H9 (cell line): ENCODE results near the gene SLC41A1. TPM values are rescaled to one million over a fixed set of nuclear protein-coding genes. Genes with fewer than 3 reads are reported as not detected.

Source experiments
- DNase-seq: peaks from one replicate; pipeline ENCODE4 v3.0.0-alpha.2; 2017
- H2AFZ ChIP-seq: one replicate; pipeline ENCODE4 v1.6.1; 2013; ENCODE audit warnings: mild to moderate bottlenecking, low read length, control low read depth, moderate library complexity
- H2AK5ac ChIP-seq: 2 replicates; pipeline ENCODE4 v1.6.1; 2013; ENCODE audit warnings: low read length, control low read depth, mixed read lengths; ENCODE audit not compliant: insufficient read length
- H2BK120ac ChIP-seq: one replicate; pipeline ENCODE4 v1.6.1; 2013; ENCODE audit warnings: low read depth, mild to moderate bottlenecking, low read length, control low read depth, inconsistent platforms; ENCODE audit not compliant: poor library complexity, severe bottlenecking
- H2BK12ac ChIP-seq: 2 replicates; pipeline ENCODE4 v1.6.1; 2013; ENCODE audit warnings: low read length, control low read depth, mixed read lengths, low read depth; ENCODE audit not compliant: insufficient read length
- H2BK15ac ChIP-seq: 2 replicates; pipeline ENCODE4 v1.6.1; 2013; ENCODE audit warnings: low read depth, low read length, control low read depth
- H2BK20ac ChIP-seq: one replicate; pipeline ENCODE4 v1.6.1; 2013; ENCODE audit warnings: low read depth, mild to moderate bottlenecking, low read length, control low read depth, inconsistent platforms; ENCODE audit not compliant: poor library complexity, severe bottlenecking
- H2BK5ac ChIP-seq: 2 replicates; pipeline ENCODE4 v1.6.1; 2013; ENCODE audit warnings: low read length, control low read depth, mixed read lengths; ENCODE audit not compliant: insufficient read length
- H3K14ac ChIP-seq: 2 replicates; pipeline ENCODE4 v1.6.1; 2013; ENCODE audit warnings: low read length, control low read depth; ENCODE audit not compliant: insufficient read depth
- H3K18ac ChIP-seq: 2 replicates; pipeline ENCODE4 v1.6.1; 2013; ENCODE audit warnings: low read depth, mild to moderate bottlenecking, mixed read lengths, low read length, control low read depth; ENCODE audit not compliant: insufficient read length
- H3K23ac ChIP-seq: 2 replicates; pipeline ENCODE4 v1.6.1; 2013; ENCODE audit warnings: low read length, control low read depth, mixed read lengths, low read depth; ENCODE audit not compliant: insufficient read length
- H3K23me2 ChIP-seq: 2 replicates; pipeline ENCODE4 v1.6.1; 2013; ENCODE audit warnings: low read depth, mild to moderate bottlenecking, mixed read lengths, low read length, control low read depth; ENCODE audit not compliant: insufficient read length, poor library complexity, severe bottlenecking
- H3K27ac ChIP-seq: 2 replicates; pipeline ENCODE4 v1.5.1; 2013; ENCODE audit warnings: low read length, control low read depth, mixed read lengths, low read depth; ENCODE audit not compliant: insufficient read length
- H3K27me3 ChIP-seq: 2 replicates; pipeline ENCODE4 v1.6.1; 2013; ENCODE audit warnings: low read length, control low read depth, inconsistent platforms; ENCODE audit not compliant: insufficient read depth
- H3K4ac ChIP-seq: 2 replicates; pipeline ENCODE4 v1.6.1; 2013; ENCODE audit warnings: low read depth, mild to moderate bottlenecking, control low read depth, inconsistent platforms, low read length, moderate library complexity
- H3K4me1 ChIP-seq: 2 replicates; pipeline ENCODE4 v1.6.1; 2013; ENCODE audit warnings: low read length, control low read depth, inconsistent platforms; ENCODE audit not compliant: insufficient read depth
- H3K4me2 ChIP-seq: 2 replicates; pipeline ENCODE4 v1.6.1; 2013; ENCODE audit warnings: low read length, control low read depth, mixed read lengths; ENCODE audit not compliant: insufficient read length, insufficient read depth
- H3K56ac ChIP-seq: 2 replicates; pipeline ENCODE4 v1.6.1; 2013; ENCODE audit warnings: low read depth, mild to moderate bottlenecking, mixed read lengths, low read length, control low read depth; ENCODE audit not compliant: insufficient read length
- H3K79me1 ChIP-seq: 2 replicates; pipeline ENCODE4 v1.6.1; 2013; ENCODE audit warnings: low read depth, mild to moderate bottlenecking, moderate library complexity, low read length, control low read depth, inconsistent platforms; ENCODE audit not compliant: insufficient read depth, poor library complexity, severe bottlenecking
- H3K79me2 ChIP-seq: 2 replicates; pipeline ENCODE4 v1.6.1; 2013; ENCODE audit warnings: low read length, control low read depth, inconsistent platforms; ENCODE audit not compliant: insufficient read depth
- H3K9ac ChIP-seq: 2 replicates; pipeline ENCODE4 v1.6.1; 2013; ENCODE audit warnings: low read length, control low read depth, mixed read lengths; ENCODE audit not compliant: insufficient read length; ENCODE audit errors: extremely low read depth
- H3K9me3 ChIP-seq: one replicate; pipeline ENCODE4 v1.6.1; 2013; ENCODE audit warnings: low read depth, low read length, inconsistent platforms; ENCODE audit not compliant: control insufficient read depth
- H3T11ph ChIP-seq: one replicate; pipeline ENCODE4 v1.6.1; 2013; ENCODE audit warnings: mild to moderate bottlenecking, low read length, control low read depth, inconsistent platforms
- H4K20me1 ChIP-seq: one replicate; pipeline ENCODE4 v1.6.1; 2013; ENCODE audit not compliant: control insufficient read depth, insufficient read length, insufficient read depth
- H4K5ac ChIP-seq: 2 replicates; pipeline ENCODE4 v1.6.1; 2013; ENCODE audit warnings: low read depth, mild to moderate bottlenecking, mixed read lengths, low read length, control low read depth; ENCODE audit not compliant: insufficient read length
- H4K8ac ChIP-seq: replicated peaks from 2 replicates; pipeline ENCODE4 v1.6.1; 2013; ENCODE audit warnings: low read length, control low read depth, mixed read lengths, low read depth; ENCODE audit not compliant: insufficient read length
- H4K91ac ChIP-seq: 2 replicates; pipeline ENCODE4 v1.6.1; 2013; ENCODE audit warnings: low read depth, mild to moderate bottlenecking, moderate library complexity, mixed read lengths, low read length, control low read depth; ENCODE audit not compliant: insufficient read length
- H3K27ac Mint-ChIP-seq, 3 experiments: 2 replicates in 2 of 3; 3 replicates in 1 of 3; pipeline ENCODE4 v1.8.0; 2020 to 2021; ENCODE audit warnings: mixed read lengths in 3 of 3, mild to moderate bottlenecking in 1 of 3, moderate library complexity in 1 of 3
- H3K27me3 Mint-ChIP-seq: 2 replicates; pipeline ENCODE4 v1.8.0; 2021; ENCODE audit warnings: low read depth, mild to moderate bottlenecking, moderate library complexity, mixed read lengths
- H3K36me3 Mint-ChIP-seq, 3 experiments: 2 replicates in 2 of 3; 3 replicates in 1 of 3; pipeline ENCODE4 v1.8.0; 2020 to 2021; ENCODE audit warnings: low read depth in 3 of 3, mixed read lengths in 3 of 3; ENCODE audit not compliant: insufficient read depth in 1 of 3
- H3K4me1 Mint-ChIP-seq, 2 experiments: 2 replicates each; pipeline ENCODE4 v1.8.0; 2020; ENCODE audit warnings: mixed read lengths in 2 of 2
- H3K4me3 Mint-ChIP-seq, 2 experiments: 2 replicates in 1 of 2; 3 replicates in 1 of 2; pipeline ENCODE4 v1.8.0; 2020 to 2021; ENCODE audit warnings: mild to moderate bottlenecking in 2 of 2, mixed read lengths in 2 of 2, moderate library complexity in 1 of 2
- H3K9me3 Mint-ChIP-seq, 2 experiments: 2 replicates in 1 of 2; 3 replicates in 1 of 2; pipeline ENCODE4 v1.8.0; 2020; ENCODE audit warnings: mild to moderate bottlenecking in 2 of 2, mixed read lengths in 2 of 2, moderate library complexity in 1 of 2
- WGBS: extraction: QIAGEN DNeasy Blood & Tissue Kit; methylation state at CpG from one replicate; pipeline ENCODE4 v1.1.7; 2013; ENCODE audit warnings: missing lambda C conversion rate, low lambda C conversion rate, mixed read lengths; ENCODE audit not compliant: insufficient read length; ENCODE audit errors: extremely low coverage; 5-methylcytosine and 5-hydroxymethylcytosine counted together
- total RNA-seq: library from RNA; stranded (reverse); gene quantifications from 2 replicates; pipeline ENCODE4 v1.2.1, GENCODE V29; 2021
- TF ChIP-seq, protein P1 (sequence below): fragments of 200-600 bp; sonication (generic); conservative IDR thresholded peaks from 3 replicates; pipeline ENCODE4 v1.8.0; 2021; ENCODE audit warnings: antibody characterized with exemption, mild to moderate bottlenecking

SLC41A1 gene
- total RNA-seq, 1 experiment from 2014 or later, result 18.2 TPM

- H4K20me1 ChIP-seq, result no peaks in the 10 kb centered on the region
- H3K9me3 Mint-ChIP-seq, result no peaks in the 10 kb centered on the region
Observed at GRCh38 chr1:205805082-205805711, 7.8 kb downstream of the SLC41A1 start.

More at GRCh38 chr1:205805082-205805711, 7.8 kb downstream of the SLC41A1 start:
- Histone ChIP-seq H2AK5ac (no peak overlapping the region), H4K91ac (no peak overlapping the region), H2BK5ac (no peak overlapping the region), H3K4me2 (no peak overlapping the region), H3K27ac (no peak overlapping the region), H3K4me1 (no peaks in the 10 kb centered on the region), H2AFZ (no peak overlapping the region), H3K9ac (no peak overlapping the region), H3K23me2 (no peaks in the 10 kb centered on the region), H2BK120ac (no peak overlapping the region), H3K27me3 (no peaks in the 10 kb centered on the region), H3K18ac (no peak overlapping the region), H4K5ac (no peak overlapping the region), H3K14ac (no peak overlapping the region), H3K56ac (no peak overlapping the region), H4K8ac (no peak overlapping the region), H3T11ph (no peak overlapping the region), H3K23ac (no peak overlapping the region), H3K4ac (no peak overlapping the region), H3K79me2 (no peaks in the 10 kb centered on the region), H2BK15ac (no peak overlapping the region), H3K9me3 (no peaks in the 10 kb centered on the region), H2BK20ac (no peak overlapping the region), H3K79me1 (peaks cover 6% of the 10 kb centered on the region), H2BK12ac (no peak overlapping the region)
- no peaks in the 10 kb centered on the region for H3K27me3 Mint-ChIP-seq
- no peak overlapping the region for H3K4me3 Mint-ChIP-seq
- peaks cover 24 to 32% (median 28%) of the 10 kb centered on the region in 3 experiments for H3K36me3 Mint-ChIP-seq
- peaks cover 15 to 21% of the 10 kb centered on the region in 2 experiments for H3K4me1 Mint-ChIP-seq
- TF ChIP-seq, protein P1, sequence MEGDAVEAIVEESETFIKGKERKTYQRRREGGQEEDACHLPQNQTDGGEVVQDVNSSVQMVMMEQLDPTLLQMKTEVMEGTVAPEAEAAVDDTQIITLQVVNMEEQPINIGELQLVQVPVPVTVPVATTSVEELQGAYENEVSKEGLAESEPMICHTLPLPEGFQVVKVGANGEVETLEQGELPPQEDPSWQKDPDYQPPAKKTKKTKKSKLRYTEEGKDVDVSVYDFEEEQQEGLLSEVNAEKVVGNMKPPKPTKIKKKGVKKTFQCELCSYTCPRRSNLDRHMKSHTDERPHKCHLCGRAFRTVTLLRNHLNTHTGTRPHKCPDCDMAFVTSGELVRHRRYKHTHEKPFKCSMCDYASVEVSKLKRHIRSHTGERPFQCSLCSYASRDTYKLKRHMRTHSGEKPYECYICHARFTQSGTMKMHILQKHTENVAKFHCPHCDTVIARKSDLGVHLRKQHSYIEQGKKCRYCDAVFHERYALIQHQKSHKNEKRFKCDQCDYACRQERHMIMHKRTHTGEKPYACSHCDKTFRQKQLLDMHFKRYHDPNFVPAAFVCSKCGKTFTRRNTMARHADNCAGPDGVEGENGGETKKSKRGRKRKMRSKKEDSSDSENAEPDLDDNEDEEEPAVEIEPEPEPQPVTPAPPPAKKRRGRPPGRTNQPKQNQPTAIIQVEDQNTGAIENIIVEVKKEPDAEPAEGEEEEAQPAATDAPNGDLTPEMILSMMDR, result no peak
- no peak overlapping the region; a peak in 1 of 7 replicates for H3K27ac Mint-ChIP-seq
- no peak for DNase-seq
- no CpG with 5 or more reads among the region's 5 CpGs for WGBS
